Measurements from ENCODE around the gene KRTAP4-7. TPM values are rescaled to one million over a fixed set of nuclear protein-coding genes. Genes with fewer than 3 reads are reported as not detected.

KRTAP4-7 gene
- total RNA-seq, 2 experiments from 2014 or later: not detected

DNA sequence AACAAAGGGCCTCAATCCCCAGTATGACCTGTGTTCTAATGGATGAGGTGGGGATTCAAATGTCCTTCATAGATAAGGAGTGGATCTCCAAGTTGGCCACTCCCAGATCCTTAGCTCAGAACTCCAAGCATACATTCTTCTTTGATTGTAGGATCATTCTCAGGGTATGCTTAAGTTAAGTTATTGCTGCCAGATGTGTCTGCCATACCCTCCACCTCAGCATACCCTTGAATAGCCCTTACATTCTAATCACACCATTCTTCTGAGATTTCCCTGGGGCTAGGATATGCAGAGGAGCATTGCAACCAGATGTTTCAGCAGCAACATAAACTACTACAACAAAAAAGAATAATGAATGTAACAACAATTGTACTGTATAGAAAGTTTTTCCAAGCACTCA lies 16.7 kb upstream of the KRTAP4-7 start:
- Histone ChIP-seq H3K4me3 (ENCODE audit: low read depth, low read length, poor library complexity, severe bottlenecking) (no peak overlapping the region), H3K9me2 (ENCODE audit: insufficient read depth, low read length) (no peaks in the 10 kb centered on the region), H3K9me3 (ENCODE audit: low read length) (no peaks in the 10 kb centered on the region), H3K4me1 (ENCODE audit: insufficient read depth, low read length, poor library complexity, severe bottlenecking) (no peaks in the 10 kb centered on the region), H3K79me2 (ENCODE audit: insufficient read depth, low read depth, low read length) (no peaks in the 10 kb centered on the region), H3K4me2 (ENCODE audit: low read length) (no peak overlapping the region), H2AFZ (ENCODE audit: low read length) (no peak overlapping the region), H4K20me1 (ENCODE audit: insufficient read depth, low read length) (no peaks in the 10 kb centered on the region), H3K27ac (ENCODE audit: low read depth, low read length, poor library complexity, severe bottlenecking) (no peak overlapping the region), H3K36me3 (ENCODE audit: insufficient read depth, low read length) (no peaks in the 10 kb centered on the region)
- DNase-seq (ENCODE audit: low spot score): no peak
- intact Hi-C loops (cut with micrococcal nuclease; ENCODE audit: unreplicated experiment): no loop called here
- no TSS peak for BruUV-seq (replicated peaks)
- no peak for TF ChIP-seq EZH2phosphoT487 (IDR thresholded peaks at IDR 0.05; ENCODE audit: borderline replicate concordance, low read depth, low read length)
- TF ChIP-seq, protein P1, sequence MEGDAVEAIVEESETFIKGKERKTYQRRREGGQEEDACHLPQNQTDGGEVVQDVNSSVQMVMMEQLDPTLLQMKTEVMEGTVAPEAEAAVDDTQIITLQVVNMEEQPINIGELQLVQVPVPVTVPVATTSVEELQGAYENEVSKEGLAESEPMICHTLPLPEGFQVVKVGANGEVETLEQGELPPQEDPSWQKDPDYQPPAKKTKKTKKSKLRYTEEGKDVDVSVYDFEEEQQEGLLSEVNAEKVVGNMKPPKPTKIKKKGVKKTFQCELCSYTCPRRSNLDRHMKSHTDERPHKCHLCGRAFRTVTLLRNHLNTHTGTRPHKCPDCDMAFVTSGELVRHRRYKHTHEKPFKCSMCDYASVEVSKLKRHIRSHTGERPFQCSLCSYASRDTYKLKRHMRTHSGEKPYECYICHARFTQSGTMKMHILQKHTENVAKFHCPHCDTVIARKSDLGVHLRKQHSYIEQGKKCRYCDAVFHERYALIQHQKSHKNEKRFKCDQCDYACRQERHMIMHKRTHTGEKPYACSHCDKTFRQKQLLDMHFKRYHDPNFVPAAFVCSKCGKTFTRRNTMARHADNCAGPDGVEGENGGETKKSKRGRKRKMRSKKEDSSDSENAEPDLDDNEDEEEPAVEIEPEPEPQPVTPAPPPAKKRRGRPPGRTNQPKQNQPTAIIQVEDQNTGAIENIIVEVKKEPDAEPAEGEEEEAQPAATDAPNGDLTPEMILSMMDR (conservative IDR thresholded peaks at IDR 0.05; ENCODE audit: low read length): no peak
- ChIA-PET CTCF (ENCODE audit: unreplicated experiment) (no interaction called here), POLR2A (no interaction called here)

DNA sequence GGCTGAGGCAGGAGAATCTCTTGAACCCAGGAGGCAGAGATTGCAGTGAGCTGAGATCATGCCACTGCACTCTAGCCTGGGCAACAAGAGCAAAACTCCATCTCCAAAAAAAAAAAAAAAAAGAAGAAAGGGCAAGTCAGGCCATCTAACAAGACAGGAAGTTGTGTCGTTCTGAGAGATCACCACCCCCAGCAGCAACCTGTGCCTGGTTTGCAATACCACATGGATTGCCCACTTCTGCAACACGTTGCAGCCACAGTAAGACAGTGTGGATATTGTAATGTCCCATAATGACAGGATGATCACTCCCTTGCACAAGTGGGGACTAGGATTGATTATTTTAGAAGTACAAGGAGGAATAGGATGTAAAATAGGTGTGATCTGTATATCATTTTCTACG lies 14.9 kb upstream of the KRTAP4-7 start:
- Histone ChIP-seq H3K4me2 (ENCODE audit: low read length) (no peak overlapping the region), H3K9me2 (ENCODE audit: insufficient read depth, low read length) (no peaks in the 10 kb centered on the region), H3K9me3 (ENCODE audit: low read length) (no peaks in the 10 kb centered on the region), H3K79me2 (ENCODE audit: insufficient read depth, low read depth, low read length) (no peaks in the 10 kb centered on the region), H3K4me1 (ENCODE audit: insufficient read depth, low read length, poor library complexity, severe bottlenecking) (no peaks in the 10 kb centered on the region), H3K36me3 (ENCODE audit: insufficient read depth, low read length) (no peaks in the 10 kb centered on the region), H4K20me1 (ENCODE audit: insufficient read depth, low read length) (no peaks in the 10 kb centered on the region), H3K27ac (ENCODE audit: low read depth, low read length, poor library complexity, severe bottlenecking) (no peak overlapping the region), H2AFZ (ENCODE audit: low read length) (no peak overlapping the region), H3K4me3 (ENCODE audit: low read depth, low read length, poor library complexity, severe bottlenecking) (no peak overlapping the region)
- ChIA-PET POLR2A (no interaction called here), CTCF (ENCODE audit: unreplicated experiment) (no interaction called here)
- TF ChIP-seq, protein P1 (conservative IDR thresholded peaks at IDR 0.05; ENCODE audit: low read length): no peak
- TF ChIP-seq EZH2phosphoT487 (IDR thresholded peaks at IDR 0.05; ENCODE audit: borderline replicate concordance, low read depth, low read length): no peak
- BruUV-seq (replicated peaks): no TSS peak
- intact Hi-C loops (cut with micrococcal nuclease; ENCODE audit: unreplicated experiment): no loop called here
- DNase-seq (ENCODE audit: low spot score): no peak

DNA sequence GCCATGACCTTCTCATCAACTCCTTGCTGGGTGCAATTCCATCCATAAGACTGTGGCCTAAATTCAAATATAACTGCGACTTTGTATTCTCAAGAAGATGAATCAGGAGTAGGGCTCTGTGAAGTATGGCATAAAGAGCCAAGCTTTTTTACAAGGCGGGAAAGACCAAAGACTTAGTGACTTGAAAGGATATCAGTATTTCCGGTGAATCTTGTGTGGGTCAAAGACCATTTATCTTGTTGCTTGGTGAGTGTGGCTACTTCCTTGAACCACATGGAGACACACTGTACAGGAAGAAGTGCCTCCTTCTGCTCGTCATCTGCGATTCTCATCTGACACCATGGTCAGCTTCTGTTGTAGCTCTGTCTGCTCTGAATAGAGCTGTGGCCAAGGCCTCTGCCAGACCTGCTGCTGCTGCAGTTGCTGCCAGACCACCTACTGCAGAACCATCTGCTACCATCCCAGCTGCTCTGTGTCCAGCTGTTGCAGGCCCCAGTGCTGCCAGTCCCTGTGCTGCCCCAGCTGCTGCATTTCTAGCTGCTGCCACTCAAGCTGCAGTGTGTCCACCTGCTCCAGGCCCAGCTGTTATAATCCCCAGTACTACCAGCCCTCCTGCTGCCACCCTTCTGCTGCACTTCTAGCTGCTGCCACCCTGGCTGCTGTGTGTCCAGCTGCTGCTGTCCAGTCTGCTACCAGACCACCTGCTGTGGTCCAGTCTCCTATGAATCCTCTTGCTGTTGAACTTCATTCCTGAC lies 12.2 kb upstream of the KRTAP4-7 start:
- CTCF ChIA-PET (ENCODE audit: unreplicated experiment): no interaction called here
- intact Hi-C loops (cut with micrococcal nuclease; ENCODE audit: unreplicated experiment): no loop called here

More for the DNA sequence above, 12.2 kb upstream of the KRTAP4-7 start:
- Histone ChIP-seq H3K4me2 (ENCODE audit: low read length) (no peak overlapping the region), H3K36me3 (ENCODE audit: insufficient read depth, low read length) (no peaks in the 10 kb centered on the region), H3K4me3 (ENCODE audit: low read depth, low read length, poor library complexity, severe bottlenecking) (no peak overlapping the region), H4K20me1 (ENCODE audit: insufficient read depth, low read length) (no peaks in the 10 kb centered on the region), H3K9me2 (ENCODE audit: insufficient read depth, low read length) (no peaks in the 10 kb centered on the region), H2AFZ (ENCODE audit: low read length) (no peak overlapping the region), H3K79me2 (ENCODE audit: insufficient read depth, low read depth, low read length) (no peaks in the 10 kb centered on the region), H3K9me3 (ENCODE audit: low read length) (no peaks in the 10 kb centered on the region), H3K27ac (ENCODE audit: low read depth, low read length, poor library complexity, severe bottlenecking) (no peak overlapping the region), H3K4me1 (ENCODE audit: insufficient read depth, low read length, poor library complexity, severe bottlenecking) (no peaks in the 10 kb centered on the region)
- no peak for TF ChIP-seq EZH2phosphoT487 (IDR thresholded peaks at IDR 0.05; ENCODE audit: borderline replicate concordance, low read depth, low read length)
- TF ChIP-seq, protein P1 (conservative IDR thresholded peaks at IDR 0.05; ENCODE audit: low read length): no peak
- POLR2A ChIA-PET: no interaction called here
- no peak for DNase-seq (ENCODE audit: low spot score)
- BruUV-seq (replicated peaks): no TSS peak

All from OCI-LY7 (cell line).